NCI-H510A treated with DMSO at 0.1 percent for 48 hours (cell line): ENCODE measurements around the gene RAB1B.
"Not testable (repeated sequence)": the region's sequence is repeated elsewhere in the genome, so short reads cannot be mapped to it uniquely, and the experiment has no call there.

Source experiments
- DNase-seq: peaks from one replicate; lab custom pipeline; 2025; lab: John Stamatoyannopoulos, UW

The RAB1B gene

DNA sequence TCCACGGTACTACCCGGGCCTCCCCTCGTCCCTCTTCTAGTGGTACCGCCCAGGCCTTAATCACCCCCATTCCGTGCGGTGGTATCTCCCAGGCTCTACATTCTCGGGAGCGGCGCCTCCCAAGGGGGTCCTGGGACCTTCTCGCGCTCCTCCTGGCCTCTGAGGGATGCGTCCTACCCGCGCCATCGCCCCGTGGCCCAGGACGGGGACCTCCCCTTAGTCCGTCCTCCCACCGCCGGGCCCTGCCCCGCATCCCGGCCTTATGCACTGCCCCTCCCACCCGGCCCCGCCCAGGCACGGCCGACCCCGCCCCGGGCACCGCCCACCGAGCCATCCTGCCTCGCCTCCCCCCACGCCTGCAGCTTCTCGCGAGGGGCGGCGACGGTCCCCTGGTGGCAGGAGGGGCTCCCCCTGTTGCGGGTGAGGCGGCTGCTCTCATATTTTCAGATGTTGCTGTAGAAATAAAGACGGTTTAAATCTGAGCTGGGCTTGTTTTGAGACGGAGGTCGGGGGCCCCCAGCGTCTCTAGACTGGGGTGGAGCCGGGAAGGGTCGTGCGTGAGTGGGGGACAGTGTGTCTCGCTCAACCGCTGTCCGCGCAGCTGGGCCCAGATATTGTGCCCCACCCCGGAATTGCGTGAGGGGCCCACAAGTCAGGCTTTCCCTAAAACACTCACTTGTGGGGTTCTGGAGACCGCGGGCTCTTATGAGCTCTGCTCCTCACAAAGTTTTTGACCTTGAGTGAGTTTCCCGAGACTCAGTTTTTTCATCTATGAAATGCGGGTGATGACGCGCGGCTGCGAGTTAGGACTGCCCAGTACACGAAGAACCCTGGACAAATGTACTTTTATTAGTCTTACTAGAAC is 828 bp upstream of the RAB1B start:
- peak; percentile 80 for DNase-seq

DNA sequence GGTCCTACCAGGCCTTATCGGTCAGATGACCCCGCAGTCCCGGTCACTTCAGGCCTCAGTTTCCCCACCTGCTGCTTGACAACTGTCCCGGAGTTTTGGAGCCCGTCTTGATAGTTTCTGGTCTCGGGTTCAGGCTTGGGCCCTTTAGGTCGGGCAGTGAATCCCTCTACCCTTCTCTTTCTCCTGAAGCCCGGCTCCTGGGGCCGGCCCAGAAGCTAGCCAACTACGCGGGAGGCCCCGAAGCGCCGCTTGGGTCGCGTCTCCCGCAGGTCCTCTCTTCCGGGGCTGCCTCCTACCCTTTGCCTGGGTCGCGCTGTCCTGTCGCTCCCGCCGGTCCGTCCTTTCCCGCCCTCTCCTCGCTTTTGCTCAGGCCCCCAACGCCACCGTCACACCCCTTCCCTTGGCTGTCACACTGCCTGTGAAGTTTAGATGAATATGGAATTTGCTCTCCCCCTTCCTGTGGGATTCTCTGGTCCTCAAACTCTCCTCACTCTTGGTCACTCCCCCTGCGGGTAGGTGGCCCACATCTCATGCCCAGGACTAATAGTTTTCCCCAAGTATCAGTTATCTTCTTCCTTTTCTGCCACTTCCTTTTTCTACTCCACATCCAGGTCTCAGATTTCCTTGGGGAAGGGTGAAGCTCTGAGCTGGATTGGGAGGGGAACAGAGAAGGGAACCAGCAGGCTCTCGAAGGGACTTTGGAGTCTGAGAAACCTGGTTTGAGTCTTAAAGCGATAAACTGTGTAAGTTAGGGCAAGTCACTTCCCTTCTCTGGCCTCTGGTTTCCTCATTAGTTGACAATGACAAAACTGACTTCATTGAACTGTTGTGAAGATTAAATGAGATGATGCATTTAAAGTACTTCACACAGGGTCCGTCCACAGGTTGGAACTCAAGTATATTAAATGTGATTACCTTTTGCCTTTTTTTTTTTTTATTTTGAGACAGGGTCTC is 790 bp downstream of the RAB1B start:
- DNase-seq = peak; percentile 54

DNA sequence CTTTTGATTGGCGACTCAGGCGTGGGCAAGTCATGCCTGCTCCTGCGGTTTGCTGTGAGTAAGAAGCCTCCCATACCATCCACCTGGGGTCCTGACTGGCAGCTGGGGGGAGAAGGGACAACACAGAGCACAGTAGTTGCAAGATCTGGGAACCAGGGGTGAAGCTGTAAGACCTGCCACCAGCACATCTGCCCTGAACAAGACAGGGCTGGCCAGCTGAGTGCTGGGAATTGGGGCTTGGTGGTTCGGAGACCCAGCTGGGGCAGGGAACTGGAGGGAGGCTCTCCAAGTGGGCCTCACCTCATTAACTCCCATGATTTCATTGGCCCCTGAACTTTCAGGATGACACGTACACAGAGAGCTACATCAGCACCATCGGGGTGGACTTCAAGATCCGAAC is 3.4 kb downstream of the RAB1B start:
- no peak for DNase-seq

DNA sequence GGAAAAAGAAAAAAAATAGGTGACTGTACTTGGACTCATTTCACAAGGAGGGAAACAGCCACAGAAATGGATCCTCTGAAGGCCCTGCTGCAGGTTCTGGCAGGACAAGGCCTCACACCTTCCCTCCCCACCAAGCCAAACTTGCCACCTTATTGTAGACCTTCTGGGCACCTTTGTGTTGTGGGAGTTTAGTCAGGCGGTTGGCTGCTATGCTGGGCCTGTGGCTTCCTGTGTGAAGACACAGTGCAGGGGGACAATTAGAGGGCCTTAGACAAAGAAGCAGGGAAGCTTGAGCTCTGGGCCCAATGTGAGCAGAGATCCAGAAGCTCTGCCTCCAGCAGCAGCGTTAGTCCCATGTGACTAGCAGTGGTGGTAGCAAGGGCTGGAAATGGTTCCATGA is 4.2 kb downstream of the RAB1B start:
- no peak for DNase-seq

DNA sequence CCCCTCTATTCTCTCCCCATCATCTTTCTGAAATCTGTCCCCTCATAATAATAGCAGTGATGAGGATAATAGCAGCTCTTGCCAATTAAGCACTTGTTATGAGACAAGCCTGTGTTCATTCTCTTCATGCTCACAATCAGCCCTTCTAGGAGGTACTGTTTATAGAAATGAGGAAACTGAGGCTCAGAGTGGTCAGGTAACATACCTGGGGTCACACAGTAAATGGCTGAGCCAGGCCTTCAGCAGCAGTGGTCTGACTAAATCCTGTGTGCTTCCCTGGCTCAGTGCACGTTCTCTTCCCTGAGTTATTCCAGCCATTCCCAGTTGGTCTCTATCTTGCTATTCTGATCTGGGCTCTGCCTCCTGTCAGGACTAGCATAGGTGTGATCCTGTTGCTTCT is 5.8 kb downstream of the RAB1B start:
- DNase-seq = no peak

DNA sequence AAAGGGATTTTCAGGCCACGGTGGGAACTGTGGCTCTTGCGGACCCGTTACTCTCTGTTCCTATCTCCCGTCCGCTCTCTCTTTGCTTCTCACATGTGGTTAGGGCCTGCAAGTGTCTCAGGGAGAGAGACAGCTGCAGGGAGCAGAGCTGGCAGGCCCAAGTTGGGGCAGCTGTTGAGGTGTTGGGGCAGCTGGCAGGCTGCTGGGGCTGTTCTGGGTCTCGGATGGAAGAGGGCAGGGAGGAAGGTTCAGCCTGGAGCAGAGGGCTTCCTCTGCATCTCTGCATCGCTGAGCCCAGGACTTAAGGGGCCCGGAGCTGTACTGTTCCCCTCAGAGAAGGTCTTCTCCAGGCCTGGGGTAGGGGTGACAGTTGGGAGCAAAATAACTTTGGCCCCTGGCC is 7.0 kb downstream of the RAB1B start:
- DNase-seq = no peak

DNA sequence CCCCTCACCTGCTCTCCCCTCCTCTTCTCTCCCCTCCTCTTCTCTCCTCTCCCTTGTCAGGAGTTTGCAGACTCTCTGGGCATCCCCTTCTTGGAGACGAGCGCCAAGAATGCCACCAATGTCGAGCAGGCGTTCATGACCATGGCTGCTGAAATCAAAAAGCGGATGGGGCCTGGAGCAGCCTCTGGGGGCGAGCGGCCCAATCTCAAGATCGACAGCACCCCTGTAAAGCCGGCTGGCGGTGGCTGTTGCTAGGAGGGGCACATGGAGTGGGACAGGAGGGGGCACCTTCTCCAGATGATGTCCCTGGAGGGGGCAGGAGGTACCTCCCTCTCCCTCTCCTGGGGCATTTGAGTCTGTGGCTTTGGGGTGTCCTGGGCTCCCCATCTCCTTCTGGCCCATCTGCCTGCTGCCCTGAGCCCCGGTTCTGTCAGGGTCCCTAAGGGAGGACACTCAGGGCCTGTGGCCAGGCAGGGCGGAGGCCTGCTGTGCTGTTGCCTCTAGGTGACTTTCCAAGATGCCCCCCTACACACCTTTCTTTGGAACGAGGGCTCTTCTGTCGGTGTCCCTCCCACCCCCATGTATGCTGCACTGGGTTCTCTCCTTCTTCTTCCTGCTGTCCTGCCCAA is 7.7 kb downstream of the RAB1B start:
- DNase-seq = no peak

DNA sequence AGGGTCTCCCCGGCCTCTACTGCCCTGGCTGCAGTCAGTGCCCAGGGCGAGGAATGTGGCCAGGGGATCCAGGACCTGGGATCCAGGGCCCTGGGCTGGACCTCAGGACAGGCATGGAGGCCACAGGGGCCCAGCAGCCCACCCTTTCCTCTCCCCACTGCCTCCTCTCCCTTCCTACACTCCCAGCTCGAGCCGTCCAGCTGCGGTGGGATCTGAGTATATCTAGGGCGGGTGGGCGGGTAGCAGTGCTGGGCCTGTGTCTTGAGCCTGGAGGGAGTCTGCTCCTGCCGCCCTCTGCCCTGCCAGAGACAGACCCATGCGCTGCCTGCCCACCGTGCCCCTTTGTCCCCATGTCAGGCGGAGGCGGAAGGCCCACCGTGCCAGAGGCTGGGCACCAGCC is 8.2 kb downstream of the RAB1B start:
- DNase-seq = not testable (repeated sequence)

DNA sequence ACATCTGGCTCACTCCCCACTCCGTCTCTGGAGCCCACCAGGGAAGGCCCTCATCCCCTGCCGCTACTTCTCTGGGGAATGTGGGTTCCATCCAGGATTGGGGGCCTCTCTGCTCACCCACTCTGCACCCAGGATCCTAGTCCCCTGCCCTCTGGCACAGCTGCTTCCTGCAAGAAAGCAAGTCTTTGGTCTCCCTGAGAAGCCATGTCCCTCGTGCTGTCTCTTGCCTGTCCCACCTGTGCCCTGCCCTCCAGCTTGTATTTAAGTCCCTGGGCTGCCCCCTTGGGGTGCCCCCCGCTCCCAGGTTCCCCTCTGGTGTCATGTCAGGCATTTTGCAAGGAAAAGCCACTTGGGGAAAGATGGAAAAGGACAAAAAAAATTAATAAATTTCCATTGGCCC is 8.6 kb downstream of the RAB1B start:
- DNase-seq = not testable (repeated sequence)

DNA sequence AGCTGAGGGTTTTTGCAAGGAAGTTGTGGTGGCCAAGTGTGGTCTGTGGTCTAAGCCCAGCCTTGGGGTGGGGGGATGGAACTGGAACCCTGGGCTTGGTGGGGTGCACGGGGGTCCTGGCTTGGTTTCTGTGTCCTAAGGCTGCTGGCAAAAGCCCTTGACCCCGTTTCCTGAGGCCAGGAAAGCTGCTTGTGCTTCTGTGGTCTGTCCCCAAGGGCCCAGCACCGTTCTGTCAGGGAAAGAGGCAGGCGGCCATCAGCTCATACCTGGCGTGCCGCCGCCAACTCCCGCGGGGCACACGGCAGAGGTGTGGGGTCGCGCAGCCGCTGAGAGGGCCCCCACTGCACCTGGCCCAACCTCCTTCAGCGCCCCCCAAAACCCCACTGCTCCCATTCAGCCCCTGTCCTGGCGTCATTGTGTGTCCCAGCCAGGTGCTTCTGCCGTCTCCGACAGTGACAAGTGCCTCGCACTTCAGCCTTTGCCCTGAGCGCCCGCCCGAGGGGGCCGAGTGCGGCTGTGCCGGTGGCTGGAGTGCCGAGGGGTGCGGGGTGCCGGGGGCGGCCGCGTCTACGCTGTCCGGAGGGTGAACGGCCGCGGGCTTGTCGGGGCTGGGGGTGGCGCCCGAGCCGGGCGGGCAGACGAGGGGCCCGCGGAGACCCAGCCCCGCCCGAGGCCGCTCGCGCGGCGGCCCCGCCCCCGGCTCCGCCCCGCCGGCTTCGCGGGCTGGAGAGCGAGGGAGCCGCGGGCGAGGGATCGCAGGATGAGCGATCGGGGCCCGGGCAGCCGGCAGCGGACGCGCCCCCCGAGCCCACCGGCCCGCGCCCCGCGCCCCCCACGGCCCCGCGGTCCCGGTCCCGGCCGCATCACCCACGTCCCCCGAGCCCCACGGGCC is 9.3 kb downstream of the RAB1B start, which contains the start of gene CNIH2:
TSS of gene CNIH2 (plus strand) at position 705 of the 892 bp plus-strand sequence. CDS start 282 bp downstream, outside the sequence.
- peak; percentile 56 for DNase-seq

DNA sequence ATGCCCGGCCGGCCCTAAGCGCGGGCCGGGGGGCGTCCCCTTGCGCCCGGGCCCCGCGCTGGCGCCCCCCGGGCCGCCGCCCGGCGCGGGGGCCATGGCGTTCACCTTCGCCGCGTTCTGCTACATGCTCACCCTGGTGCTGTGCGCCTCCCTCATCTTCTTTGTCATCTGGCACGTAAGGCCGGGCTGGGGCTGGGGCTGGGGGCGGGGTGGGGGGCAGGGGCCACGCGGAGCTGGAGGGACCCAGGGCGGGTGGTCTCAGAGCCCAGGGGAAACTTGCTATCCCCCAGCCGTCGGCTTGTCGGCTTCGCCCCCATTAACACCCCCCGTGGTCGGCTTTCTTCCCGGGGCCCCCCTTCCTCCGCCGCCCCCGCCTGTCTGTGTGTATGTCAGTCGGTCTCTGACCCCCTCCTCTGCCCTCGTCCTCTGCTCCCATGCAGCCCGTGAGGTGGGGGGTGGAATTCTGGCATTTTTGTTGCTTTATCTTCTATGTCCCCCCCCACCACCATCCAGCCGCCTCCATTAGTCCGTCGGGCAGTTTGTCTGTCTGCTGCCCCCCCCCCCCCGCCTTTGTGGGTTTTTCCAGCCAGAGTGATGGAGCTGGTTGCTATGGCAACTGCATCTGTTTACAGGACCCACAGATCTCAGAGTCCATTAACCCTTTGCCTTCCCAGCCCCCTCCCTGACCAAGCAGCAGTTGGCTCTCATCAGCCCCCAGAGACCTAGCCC is 10.1 kb downstream of the RAB1B start:
- DNase-seq = no peak

DNA sequence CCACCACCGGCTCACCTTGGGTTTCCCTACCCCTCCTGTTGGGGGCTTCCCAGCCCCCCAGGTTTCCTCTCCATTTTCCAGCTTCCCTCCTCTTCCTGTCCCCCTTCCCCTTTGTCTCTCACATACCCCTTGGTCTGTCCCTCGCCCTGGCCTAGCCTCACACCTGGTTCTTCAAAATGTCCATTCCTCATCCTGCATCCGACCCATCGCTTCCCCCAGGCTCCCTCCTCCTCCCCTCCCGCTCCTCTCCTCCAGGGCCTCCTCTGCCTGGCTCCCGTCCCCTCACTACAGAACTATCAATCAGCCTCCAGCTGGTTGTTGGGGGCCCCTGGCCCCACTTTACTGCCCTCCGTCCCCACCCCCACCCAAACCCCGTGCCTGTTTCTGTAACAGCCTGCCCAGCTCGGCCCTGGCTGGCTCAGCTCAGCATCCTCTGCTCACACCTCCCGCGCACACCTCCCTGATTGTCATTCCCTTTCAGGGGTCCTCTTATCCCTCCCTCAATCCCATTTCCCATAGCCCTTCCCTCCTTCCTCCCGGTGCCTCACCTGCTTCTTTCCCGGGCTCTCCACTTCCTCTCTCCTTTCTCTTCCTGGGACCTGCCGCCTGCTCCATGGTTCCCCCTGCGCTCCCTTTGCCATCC is 10.8 kb downstream of the RAB1B start:
- DNase-seq = no peak

DNA sequence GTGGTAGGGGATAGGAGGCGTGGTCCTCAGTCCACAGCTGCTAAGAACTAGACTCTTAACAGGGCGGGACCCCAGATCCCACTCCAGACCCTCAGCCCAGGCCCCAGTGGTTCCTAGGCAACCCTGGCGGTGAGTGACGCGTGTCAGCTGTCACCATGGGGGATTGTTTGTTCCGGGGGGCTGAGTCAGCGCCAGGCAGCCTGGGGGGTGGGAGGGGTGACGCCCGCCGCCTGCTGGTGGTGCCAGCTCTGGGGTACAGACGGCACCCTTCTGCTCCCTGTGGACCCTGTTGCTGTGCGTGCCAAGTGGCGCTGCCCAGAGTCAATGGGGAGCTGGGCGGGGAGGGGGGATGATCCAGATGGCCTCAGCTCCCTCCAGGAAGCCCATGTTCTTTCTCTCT is 12.0 kb downstream of the RAB1B start:
- no peak for DNase-seq

DNA sequence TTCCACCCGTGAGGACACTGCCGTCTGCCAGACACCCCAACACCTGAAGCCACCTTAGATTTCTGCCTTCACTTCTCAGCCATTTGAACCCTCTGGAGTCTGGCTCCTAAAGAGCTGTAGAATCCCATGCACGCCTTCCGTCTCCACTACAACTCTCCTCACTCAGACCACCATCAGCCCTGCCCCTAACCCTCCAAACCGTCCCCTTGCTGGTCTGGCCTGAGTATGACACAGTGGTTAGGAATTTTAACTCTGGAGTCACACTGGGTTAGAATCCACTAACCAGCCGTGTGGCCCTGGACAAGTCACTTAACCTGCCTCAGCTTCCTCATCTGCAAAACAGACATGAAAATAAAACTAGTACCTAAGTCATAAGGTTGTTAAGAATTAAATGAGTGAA is 12.6 kb downstream of the RAB1B start:
- no peak for DNase-seq

DNA sequence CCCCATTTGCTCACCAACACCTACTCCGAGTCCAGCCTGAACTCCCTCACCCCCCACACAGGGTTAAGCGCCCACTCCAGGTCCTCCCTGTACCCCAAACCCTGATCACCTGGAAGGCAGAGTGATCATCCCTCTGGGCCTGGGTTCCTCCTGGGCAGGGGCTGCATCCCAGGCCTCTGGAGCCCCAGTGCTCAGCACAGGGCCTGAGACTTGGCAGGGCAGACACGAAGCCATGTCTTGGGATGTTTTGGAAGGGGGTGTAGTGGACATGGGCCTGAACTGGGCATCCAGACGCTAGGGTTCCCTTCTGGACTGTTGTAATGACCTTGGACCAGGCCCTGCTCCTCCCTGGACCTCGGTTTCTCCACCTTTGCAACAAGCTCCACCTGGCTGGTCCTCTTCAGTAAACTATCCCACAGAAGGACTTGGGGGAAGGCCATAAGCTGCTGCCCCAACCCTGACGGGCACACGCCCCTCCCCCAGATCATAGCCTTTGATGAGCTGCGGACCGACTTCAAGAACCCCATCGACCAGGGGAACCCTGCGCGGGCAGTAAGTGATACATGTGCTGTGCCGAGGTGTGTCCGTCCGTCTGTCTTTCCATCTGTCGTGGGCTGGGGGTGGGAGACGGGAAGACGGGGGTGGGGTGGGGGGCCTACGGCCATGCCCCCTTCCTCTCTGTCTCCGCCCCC is 13.5 kb downstream of the RAB1B start:
- DNase-seq = no peak

DNA sequence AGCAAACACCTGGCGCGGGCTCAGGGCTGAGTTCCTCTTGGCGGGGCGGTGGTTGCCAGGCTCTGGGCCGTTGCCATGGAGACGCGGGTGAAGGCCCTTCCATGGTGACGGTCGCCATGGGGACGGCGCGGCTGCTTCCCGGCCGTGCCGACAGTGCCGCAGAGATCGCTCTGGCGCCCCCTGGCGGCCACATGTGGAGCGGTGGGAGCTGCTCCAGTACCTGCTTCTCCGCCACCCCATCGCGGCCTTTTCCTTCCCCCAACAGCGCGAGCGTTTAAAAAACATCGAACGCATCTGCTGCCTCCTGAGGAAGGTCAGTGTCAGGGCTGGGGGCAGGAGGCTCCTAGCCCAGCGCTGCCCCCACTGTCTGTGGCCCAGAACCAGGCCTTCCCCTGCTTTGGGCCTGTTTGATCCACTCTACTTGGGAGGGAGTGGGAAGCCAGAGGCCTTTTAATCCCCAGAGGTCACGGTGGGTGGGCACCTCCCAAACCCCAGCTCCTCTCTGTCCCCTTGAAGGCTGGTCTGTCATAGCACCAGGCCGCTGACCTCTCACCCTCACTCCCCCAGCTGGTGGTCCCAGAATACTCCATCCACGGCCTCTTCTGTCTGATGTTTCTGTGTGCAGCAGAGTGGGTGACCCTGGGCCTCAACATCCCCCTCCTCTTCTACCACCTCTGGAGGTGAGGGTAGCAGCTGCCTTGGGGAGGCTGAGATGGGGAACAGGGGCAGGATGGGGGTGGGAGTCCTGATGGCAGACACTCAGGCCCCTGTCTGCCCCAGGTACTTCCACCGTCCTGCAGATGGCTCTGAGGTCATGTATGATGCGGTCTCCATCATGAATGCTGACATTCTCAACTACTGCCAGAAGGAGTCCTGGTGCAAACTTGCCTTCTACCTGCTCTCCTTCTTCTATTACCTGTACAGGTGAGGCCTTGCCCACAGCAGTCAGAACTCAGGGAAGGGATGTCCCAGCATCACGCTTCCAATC is 14.3 kb downstream of the RAB1B start:
- DNase-seq = peak; percentile 98

DNA sequence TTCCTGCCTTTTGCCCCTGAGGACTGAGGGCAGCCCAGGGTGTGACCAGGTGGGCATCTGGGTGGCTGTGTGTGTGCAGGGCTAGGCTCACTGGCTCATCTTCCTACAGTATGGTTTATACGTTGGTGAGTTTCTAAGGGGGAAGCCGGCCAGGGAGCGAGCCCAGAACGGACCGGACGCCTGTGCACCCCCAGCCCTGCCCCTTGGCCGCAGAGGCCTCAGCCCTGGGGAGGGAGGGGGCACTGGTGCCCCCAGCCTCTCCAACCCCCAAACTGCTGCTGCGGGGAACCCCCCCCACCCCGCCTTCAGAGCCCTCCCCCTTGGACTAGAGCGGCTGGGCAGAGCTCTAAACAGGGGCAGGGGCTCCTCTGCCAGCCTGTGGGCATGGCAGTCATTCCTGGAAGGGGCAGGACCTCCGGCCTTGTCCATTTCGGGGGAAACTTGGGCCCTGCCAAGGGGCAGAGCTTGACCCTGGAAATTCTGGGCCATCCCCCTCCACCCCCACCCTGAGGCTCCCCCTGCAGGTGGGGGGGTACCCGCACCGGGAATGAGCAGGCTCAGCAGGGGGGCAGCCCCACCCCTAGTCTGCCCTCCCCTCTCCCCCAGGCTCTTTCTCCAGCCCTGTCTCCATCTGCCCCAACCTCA is 15.1 kb downstream of the RAB1B start:
- DNase-seq = no peak
